ENCODE results near the gene GPR132. TPM values are rescaled to one million over a fixed set of nuclear protein-coding genes. Genes with fewer than 3 reads are reported as not detected.

The GPR132 gene
- total RNA-seq, 1 donor from 2014 or later = 2.2 TPM

DNA sequence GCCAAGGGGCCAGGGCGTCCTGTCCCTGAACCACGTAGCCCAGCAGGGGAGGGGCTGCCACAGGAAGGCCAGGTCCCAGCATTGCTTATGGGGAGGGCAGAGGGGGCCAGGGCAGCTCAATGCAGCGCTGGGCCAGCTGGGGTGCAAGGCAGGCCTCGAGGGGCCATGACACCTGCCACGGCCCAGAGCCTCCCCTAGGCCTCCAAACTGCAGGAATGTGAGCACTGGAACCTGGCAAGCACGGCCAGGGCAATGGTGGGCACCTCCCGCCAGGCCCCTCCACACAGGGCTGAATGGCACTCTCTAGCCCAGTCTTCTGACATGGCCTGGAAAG, 32.5 kb upstream of the GPR132 start:
- Mint-ChIP-seq H3K27me3 (ENCODE audit: low read depth, unreplicated experiment) (peaks cover 27% of the 10 kb centered on the region), H3K36me3 (ENCODE audit: low read depth, unreplicated experiment) (peaks cover 4% of the 10 kb centered on the region), H3K27ac (ENCODE audit: unreplicated experiment) (no peak overlapping the region), H3K4me3 (ENCODE audit: unreplicated experiment) (no peak overlapping the region), H3K4me1 (ENCODE audit: low read depth, unreplicated experiment) (no peaks in the 10 kb centered on the region), H3K9me3 (ENCODE audit: unreplicated experiment) (peaks cover 16% of the 10 kb centered on the region)
- FAIRE-seq (no peak), DNase-seq (ENCODE audit: low read depth) (no peak)
- no peaks in the 10 kb centered on the region for H4K20me1 ChIP-seq (ENCODE audit: insufficient read depth, low read length)
- peaks cover under 1% of the 10 kb centered on the region for H3K27me3 ChIP-seq (ENCODE audit: insufficient read depth, low read length)
- H2AFZ ChIP-seq (ENCODE audit: low read depth, low read length) = no peak overlapping the region
- H3K36me3 ChIP-seq (ENCODE audit: insufficient read depth, low read length) = no peaks in the 10 kb centered on the region
- TF ChIP-seq, protein P1, sequence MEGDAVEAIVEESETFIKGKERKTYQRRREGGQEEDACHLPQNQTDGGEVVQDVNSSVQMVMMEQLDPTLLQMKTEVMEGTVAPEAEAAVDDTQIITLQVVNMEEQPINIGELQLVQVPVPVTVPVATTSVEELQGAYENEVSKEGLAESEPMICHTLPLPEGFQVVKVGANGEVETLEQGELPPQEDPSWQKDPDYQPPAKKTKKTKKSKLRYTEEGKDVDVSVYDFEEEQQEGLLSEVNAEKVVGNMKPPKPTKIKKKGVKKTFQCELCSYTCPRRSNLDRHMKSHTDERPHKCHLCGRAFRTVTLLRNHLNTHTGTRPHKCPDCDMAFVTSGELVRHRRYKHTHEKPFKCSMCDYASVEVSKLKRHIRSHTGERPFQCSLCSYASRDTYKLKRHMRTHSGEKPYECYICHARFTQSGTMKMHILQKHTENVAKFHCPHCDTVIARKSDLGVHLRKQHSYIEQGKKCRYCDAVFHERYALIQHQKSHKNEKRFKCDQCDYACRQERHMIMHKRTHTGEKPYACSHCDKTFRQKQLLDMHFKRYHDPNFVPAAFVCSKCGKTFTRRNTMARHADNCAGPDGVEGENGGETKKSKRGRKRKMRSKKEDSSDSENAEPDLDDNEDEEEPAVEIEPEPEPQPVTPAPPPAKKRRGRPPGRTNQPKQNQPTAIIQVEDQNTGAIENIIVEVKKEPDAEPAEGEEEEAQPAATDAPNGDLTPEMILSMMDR (IDR thresholded peaks at IDR 0.05; ENCODE audit: insufficient read depth, low read depth, low read length) = no peak
- H3K4me1 ChIP-seq (ENCODE audit: insufficient read depth, low read length) = peaks cover 5% of the 10 kb centered on the region
- H3K4me3 ChIP-seq (ENCODE audit: insufficient read depth, low read depth, low read length) = no peak overlapping the region
- H3K9ac ChIP-seq (ENCODE audit: low read length) = no peak overlapping the region
- no peaks in the 10 kb centered on the region for H3K79me2 ChIP-seq (ENCODE audit: insufficient read depth, low read length)
- no peak overlapping the region for H3K27ac ChIP-seq (ENCODE audit: low read depth, low read length)
- H3K9me3 ChIP-seq (ENCODE audit: insufficient read depth, low read depth, low read length) = peaks cover 6% of the 10 kb centered on the region
- H3K4me2 ChIP-seq (ENCODE audit: low read length) = no peak overlapping the region

DNA sequence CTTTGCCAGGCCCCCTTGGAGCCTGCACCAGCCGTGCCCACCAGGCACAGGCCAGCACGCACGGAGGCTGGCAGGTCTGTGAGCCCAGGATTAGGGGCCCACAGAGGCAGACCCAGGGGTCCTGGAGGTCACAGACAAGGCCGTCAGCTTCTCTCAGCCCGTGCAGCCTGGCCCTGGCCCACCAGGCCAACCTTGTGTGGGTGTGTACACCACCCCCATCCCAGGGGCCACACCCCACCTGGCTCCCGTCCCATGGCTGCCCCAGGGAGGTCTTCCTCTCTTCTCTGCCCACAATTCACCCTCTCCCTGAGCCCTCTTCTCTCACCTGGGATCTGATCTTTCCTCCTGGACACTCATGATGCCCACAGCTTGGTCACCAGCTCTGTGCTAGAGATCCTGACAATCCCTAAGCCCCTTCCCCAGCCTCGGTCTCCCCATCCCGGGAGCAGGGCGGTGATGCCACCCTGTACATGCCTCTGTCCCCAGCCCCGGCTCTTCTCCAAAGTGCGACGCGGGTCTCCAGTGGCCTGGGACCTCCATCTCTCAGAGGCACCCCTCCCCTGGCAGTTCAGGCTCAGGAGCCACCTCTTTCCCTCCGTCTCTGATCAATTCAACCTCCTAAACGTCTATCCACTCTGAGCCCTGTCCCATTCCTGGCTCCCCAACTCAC, 31.1 kb upstream of the GPR132 start:
- Mint-ChIP-seq H3K27me3 (ENCODE audit: low read depth, unreplicated experiment) (peaks cover 18% of the 10 kb centered on the region), H3K27ac (ENCODE audit: unreplicated experiment) (no peak overlapping the region), H3K4me1 (ENCODE audit: low read depth, unreplicated experiment) (no peaks in the 10 kb centered on the region), H3K36me3 (ENCODE audit: low read depth, unreplicated experiment) (peaks cover 4% of the 10 kb centered on the region), H3K9me3 (ENCODE audit: unreplicated experiment) (peaks cover 16% of the 10 kb centered on the region), H3K4me3 (ENCODE audit: unreplicated experiment) (no peak overlapping the region)
- TF ChIP-seq, protein P1 (IDR thresholded peaks at IDR 0.05; ENCODE audit: insufficient read depth, low read depth, low read length) = no peak
- no peak for TF ChIP-seq EZH2 (IDR thresholded peaks at IDR 0.05; ENCODE audit: insufficient read depth, low read length)
- Histone ChIP-seq H3K27ac (ENCODE audit: low read depth, low read length) (no peak overlapping the region), H3K36me3 (ENCODE audit: insufficient read depth, low read length) (no peaks in the 10 kb centered on the region), H3K79me2 (ENCODE audit: insufficient read depth, low read length) (no peaks in the 10 kb centered on the region), H3K4me3 (ENCODE audit: insufficient read depth, low read depth, low read length) (no peak overlapping the region), H3K4me2 (ENCODE audit: low read length) (no peak overlapping the region), H3K9ac (ENCODE audit: low read length) (no peak overlapping the region), H2AFZ (ENCODE audit: low read depth, low read length) (no peak overlapping the region), H4K20me1 (ENCODE audit: insufficient read depth, low read length) (no peaks in the 10 kb centered on the region), H3K9me3 (ENCODE audit: insufficient read depth, low read depth, low read length) (peaks cover 6% of the 10 kb centered on the region), H3K4me1 (ENCODE audit: insufficient read depth, low read length) (peaks cover 18% of the 10 kb centered on the region), H3K27me3 (ENCODE audit: insufficient read depth, low read length) (no peaks in the 10 kb centered on the region)
- no peak for DNase-seq (ENCODE audit: low read depth)
- no peak for FAIRE-seq

DNA sequence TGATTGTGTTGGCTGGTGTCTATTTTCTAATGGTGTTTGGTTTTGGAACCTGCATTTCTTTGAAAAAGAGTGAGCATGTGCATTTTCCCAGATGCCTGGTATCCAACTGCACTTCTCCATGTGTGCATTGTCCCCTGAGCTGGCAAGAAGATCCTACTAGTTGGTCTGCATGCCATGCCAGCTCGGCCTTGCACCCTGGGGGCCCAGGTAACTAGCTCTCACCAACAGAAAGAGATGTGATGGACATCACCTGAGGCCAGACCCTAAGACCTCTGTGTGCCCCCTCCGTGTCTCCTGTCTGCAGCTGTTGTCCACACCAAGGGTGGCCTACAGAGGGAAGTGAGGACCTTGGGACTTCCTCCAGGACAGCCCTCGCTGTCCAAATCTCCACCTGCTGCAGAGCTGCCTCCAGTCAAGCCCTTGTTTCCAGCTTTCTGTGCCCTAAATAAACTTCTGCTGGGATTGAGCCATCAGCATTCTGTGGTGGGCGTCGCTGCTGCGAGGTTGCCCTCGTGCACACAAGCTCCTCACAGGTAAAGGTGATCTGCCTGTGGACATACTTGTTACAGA, 30.1 kb upstream of the GPR132 start:
- TF ChIP-seq, protein P1 (IDR thresholded peaks at IDR 0.05; ENCODE audit: insufficient read depth, low read depth, low read length) = no peak
- no peak for TF ChIP-seq EZH2 (IDR thresholded peaks at IDR 0.05; ENCODE audit: insufficient read depth, low read length)
- peaks cover 16% of the 10 kb centered on the region for H3K9me3 Mint-ChIP-seq (ENCODE audit: unreplicated experiment)
- Histone ChIP-seq H2AFZ (ENCODE audit: low read depth, low read length) (no peak overlapping the region), H3K4me2 (ENCODE audit: low read length) (no peak overlapping the region), H3K9me3 (ENCODE audit: insufficient read depth, low read depth, low read length) (peaks cover 6% of the 10 kb centered on the region), H4K20me1 (ENCODE audit: insufficient read depth, low read length) (peaks cover 1% of the 10 kb centered on the region), H3K9ac (ENCODE audit: low read length) (no peak overlapping the region), H3K4me3 (ENCODE audit: insufficient read depth, low read depth, low read length) (no peak overlapping the region), H3K79me2 (ENCODE audit: insufficient read depth, low read length) (no peaks in the 10 kb centered on the region), H3K36me3 (ENCODE audit: insufficient read depth, low read length) (no peaks in the 10 kb centered on the region), H3K27ac (ENCODE audit: low read depth, low read length) (no peak overlapping the region), H3K4me1 (ENCODE audit: insufficient read depth, low read length) (peaks cover 23% of the 10 kb centered on the region), H3K27me3 (ENCODE audit: insufficient read depth, low read length) (no peaks in the 10 kb centered on the region)
- no peak overlapping the region for H3K27ac Mint-ChIP-seq (ENCODE audit: unreplicated experiment)
- H3K27me3 Mint-ChIP-seq (ENCODE audit: low read depth, unreplicated experiment) = peaks cover 16% of the 10 kb centered on the region
- no peak for DNase-seq (ENCODE audit: low read depth)
- H3K4me3 Mint-ChIP-seq (ENCODE audit: unreplicated experiment) = no peak overlapping the region
- H3K36me3 Mint-ChIP-seq (ENCODE audit: low read depth, unreplicated experiment) = peaks cover 4% of the 10 kb centered on the region
- H3K4me1 Mint-ChIP-seq (ENCODE audit: low read depth, unreplicated experiment) = peaks cover 2% of the 10 kb centered on the region
- FAIRE-seq = no peak
